Suppressor macrophage treated with lipopolysaccharide for 1 hour (primary cell): Measurements from ENCODE around the gene SULT2B1.

Experiments used
- DNase-seq, 3 donors: peaks; one replicate each; pipeline ENCODE4 v3.0.0-alpha.2; 2020 to 2022

SULT2B1 gene

DNA sequence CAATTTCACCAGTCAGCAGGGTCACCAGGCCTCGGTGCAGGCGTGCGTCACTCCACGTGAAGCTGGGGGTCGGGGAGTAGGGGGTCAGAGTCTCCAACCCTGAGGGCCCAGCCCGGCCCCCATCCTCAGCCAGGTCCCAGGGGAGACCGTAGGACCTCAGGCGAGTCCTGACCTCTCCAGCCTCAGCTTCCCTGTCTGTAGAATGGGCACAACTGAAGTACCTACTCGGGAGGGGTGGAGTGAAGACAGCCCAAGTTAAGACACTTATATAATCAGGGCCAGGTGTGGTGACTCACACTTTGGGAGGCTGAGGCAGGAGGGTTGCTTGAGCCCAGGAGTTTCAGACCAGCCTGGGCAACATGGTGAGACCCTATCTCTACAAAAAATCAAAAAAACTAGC, 51.9 kb downstream of the SULT2B1 start:
- no peak for DNase-seq

DNA sequence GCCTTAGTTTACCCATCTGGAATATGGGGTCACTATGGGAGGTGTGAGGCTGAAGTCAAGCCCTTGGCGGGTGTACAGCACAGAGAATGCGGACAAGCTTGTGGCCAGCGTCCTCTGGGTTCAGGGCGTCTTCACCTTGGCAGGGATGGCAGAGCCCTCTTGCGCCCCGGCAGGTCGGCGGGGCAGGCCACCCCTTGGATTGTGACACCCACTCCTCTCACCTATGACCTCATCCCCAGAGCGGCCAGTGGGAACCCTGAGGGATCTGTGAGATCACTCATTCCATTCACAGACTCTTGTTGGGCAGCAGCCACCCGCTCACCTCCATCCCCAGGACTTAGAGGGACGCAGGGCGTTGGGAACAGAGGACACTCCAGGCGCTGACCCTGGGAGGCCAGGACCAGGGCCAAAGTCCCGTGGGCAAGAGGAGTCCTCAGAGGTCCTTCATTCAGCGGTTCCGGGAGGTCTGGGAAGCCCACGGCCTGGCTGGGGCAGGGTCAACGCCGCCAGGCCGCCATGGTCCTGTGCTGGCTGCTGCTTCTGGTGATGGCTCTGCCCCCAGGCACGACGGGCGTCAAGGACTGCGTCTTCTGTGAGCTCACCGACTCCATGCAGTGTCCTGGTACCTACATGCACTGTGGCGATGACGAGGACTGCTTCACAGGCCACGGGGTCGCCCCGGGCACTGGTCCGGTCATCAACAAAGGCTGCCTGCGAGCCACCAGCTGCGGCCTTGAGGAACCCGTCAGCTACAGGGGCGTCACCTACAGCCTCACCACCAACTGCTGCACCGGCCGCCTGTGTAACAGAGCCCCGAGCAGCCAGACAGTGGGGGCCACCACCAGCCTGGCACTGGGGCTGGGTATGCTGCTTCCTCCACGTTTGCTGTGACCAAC, 54.7 kb downstream of the SULT2B1 start, which contains the start of gene SPACA4:
TSS of gene SPACA4 (plus strand) at position 280 of the 896 bp plus-strand sequence. CDS start at position 517, 237 bp downstream.
- DNase-seq, result no peak

DNA sequence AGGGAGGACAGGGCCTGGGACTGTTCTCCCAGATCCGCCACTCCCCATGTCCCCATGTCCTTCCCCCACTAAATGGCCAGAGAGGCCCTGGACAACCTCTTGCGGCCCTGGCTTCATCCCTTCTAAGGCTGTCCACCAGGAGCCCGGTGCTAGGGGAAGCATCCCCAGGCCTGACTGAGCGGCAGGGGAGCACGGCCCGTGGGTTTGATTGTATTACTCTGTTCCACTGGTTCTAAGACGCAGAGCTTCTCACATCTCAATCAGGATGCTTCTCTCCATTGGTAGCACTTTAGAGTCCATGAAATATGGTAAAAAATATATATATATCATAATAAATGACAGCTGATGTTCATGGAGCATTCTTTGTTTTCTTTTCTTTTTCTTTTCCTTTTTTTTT, 55.4 kb downstream of the SULT2B1 start:
- no peak for DNase-seq

DNA sequence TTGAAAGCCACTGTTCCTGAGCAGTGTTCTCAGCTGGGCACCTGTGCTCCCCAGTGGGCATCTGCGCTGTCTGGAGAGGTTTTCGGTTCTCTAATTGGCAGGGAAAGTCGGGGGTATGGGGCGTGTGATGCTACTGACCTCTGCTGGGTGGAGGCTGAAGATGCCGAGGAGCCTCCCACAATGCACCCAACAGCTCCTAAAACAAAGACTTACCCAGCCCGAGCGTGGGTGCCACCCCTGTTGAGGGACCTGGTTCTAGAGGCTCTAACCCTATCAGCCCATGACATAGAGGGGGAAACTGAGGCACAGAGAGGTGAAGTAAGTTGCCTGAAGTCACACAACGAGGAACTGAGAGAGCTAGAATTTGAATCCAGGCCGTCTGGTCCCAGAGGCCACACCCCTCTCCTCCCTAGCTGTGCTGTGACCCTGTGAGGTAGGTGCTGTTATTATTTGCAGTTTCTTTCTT, 56.9 kb downstream of the SULT2B1 start:
- DNase-seq, result peak; percentile 70 to 83 (median 79)

DNA sequence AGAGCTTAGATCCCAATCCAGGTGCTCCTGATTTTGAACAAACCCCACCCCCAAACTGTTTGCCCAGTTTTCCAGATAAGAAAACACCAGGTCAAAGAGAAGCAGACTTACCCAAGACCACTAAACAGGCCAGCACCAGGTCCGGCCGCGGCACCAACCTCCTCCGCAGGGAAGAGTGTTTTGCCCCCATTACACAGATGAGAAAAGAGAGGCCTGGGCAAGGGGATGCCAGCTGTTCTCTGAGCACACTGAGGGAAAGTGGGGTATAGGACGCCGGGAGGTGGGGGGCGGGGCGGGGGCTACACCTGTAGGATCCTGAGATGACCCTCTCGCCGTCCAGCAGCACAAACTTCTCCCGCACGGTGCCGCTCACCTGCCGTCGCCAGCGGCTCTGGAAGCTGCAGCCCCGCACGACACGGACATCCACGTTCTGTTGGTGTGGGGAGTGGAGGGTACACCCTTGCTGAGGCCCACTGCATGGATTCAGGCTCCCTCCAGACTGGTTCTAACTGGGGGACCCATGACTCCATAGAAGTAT, 57.7 kb downstream of the SULT2B1 start:
- DNase-seq, result no peak

DNA sequence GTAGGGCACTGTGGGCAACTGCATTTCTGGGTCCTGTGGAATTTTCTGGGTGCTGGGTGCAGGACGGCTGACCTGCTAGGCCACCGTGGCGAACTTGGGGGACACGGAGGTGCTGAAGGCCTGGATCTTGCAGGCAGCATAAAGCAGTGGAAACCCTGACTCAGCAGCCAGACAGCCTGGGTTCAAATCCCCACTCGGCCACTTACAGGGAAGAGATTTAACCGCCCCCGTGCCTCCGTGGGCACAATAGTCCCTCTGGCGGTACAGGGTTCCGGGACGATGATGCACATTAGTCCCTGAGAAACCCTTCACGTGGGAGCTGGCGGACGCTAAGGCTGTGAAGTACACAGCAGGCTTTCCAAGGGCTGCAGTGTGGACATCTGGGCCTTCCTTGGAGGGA, 59.9 kb downstream of the SULT2B1 start:
- DNase-seq, result no peak

DNA sequence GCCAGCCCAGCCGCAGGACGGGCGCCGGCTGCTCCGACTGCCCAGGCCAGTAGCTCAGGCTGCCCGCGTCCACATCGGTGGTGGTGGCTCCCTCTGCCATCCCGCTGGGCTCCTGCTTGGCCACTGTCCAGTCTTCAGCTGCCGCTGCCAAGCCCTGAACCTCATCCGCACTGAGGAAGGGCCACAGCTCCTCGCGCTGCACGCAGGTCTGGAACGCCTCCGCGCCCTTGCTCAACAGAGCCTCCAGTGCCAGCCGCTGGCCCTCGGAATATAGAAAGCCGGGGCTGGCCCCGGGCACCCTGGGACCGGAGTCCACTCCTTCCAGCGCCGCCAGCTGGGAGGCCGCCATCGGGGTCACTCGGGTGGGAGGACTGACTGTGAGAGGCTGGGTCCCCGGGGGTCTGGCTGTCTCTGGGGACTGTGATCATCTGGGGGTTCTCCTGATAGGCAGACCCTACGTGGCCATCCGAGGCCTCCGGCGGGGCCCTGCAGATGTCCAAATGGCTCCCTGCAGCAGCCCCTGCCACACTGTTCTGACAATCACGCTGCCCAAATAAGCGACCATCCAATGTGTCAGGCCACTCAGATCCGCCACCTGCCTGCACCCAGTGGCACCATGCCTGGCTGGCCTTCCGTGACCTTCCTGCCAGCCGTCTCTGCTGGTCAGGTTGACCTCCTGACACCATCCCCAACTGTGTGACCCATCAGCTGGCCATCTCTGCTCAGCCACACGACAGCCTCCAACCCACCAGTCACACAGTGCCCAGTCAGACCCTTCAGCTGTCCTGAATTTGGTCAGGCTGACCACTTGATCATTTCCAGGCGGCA, 61.3 kb downstream of the SULT2B1 start:
- DNase-seq, result no peak

DNA sequence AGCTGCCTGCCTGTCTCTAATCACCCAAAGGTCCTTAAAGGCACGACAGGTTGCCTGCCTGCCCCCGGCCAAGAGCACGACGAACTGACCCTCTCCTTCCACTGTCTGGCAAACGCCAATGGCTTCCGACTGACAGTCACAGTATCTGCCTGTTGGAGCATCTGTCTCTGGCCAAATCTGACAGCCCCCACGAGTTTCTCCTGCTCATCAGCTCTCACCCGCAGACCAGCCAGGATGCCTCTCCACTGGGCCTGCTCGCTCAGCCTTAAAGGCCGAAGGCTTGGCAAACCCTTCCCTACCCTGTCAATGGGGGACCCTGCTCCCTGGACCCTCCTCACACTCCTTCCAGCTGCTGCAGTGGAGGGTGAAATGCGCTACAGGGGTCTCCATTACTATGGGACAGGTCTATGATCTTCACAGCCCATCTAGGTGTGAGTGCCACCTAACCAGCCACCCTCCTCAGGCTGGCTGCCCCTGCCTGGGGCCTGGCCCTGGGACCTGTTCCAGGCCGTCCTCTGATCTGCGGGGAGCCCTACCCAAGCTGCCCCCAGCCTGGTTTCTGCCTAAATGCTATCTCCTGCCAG, 62.0 kb downstream of the SULT2B1 start:
- DNase-seq, result no peak

DNA sequence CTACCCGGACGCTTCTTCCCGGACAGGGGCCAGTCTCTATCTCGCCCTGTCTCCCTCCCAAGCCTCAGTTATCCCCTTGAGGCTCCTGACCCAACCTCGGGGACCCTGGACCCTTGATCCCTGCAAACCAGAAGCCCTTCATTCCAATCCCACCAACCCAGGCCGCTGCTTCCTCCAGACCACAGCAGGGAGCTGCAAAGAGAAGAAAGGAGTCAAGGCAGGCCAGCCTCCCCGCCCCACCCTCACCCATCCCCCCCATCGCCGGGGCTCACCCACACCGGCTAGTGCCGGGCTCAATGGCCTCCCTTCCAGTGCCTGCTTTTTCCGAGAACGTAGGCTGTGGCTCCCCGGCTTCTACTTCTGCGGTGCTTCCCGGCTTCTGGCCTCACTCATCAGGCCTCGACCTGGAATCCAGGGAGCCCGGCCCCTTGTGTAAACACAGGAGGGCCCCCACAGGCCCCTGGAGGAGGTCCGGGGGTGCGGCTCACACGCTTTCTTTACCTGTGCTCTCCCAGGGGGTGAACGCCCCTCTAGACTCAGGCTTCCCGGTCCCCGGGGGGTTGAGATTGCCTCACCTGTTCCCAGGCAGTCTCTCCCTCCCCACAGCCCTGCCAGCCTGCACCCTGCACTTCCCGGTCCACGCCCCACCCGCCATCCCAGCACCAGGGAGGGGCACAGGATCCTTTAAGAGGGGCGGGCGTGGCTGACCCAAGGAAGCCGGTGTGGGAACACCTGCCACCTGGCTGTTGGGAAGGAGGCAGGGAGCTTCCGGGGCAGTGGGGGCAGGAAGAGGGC, 62.7 kb downstream of the SULT2B1 start, which contains the start of gene FAM83E:
TSS of gene FAM83E (minus strand) at position 641 of the 795 bp plus-strand sequence. CDS start 1,704 bp downstream, outside the sequence.
- no peak for DNase-seq

DNA sequence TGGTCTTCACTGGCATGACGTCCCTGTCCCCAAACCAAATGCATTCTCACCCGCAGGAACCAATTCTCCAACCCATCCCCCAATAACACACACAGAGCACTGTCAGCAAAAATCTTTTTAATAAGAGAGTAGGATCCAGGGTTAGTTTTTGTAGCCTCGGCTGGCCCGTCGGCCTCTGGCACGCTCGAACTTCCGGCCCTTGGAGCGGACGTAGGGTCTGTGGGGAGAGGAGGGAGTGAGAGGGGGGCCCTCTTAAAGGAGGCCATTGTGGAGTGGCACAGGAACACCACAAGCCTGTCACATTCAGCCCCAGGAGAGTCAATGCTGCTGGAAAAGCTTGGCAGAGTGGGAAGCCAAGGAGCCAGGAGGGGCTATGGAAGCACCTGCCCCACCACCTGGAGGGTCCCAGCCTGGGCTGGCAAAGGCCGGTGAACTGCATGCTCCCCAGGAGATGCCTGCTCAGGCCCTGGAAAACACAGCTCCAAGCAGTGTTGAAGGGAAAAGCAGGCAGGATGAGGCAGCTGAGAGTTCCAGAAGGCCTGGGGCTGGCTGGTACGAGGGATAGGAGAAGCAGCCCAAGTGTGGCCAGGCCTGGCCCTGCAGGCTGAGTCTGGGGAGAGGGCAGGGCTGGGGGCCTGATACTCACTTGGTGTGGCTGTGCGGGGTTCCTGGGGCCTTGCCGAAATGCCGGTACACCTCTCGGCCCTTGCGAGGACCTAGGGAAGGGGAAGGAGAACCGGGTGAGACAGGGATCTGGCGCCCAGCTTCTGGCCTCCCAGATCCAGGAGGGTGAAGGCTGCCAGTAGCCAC, 63.5 kb downstream of the SULT2B1 start:
- no peak for DNase-seq

DNA sequence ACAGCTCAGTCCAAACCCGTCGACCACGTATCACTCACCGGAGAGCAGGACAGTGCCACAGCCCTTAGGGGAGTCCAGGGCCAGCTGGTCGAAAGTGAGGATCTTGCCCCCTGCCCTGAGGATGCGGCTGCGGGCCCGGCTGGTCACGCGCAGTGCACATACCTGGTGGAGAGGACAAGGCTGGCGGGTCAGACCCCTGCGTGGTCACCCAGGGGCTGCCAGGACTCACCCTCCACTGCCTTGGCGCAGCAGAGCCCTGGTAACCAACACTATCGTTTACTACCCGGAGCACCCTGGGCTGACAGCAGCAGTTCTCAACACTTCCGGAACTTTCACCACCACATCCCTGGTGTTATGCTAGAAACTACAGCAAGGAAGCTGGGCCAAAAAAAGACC, 64.1 kb downstream of the SULT2B1 start:
- no peak for DNase-seq

DNA sequence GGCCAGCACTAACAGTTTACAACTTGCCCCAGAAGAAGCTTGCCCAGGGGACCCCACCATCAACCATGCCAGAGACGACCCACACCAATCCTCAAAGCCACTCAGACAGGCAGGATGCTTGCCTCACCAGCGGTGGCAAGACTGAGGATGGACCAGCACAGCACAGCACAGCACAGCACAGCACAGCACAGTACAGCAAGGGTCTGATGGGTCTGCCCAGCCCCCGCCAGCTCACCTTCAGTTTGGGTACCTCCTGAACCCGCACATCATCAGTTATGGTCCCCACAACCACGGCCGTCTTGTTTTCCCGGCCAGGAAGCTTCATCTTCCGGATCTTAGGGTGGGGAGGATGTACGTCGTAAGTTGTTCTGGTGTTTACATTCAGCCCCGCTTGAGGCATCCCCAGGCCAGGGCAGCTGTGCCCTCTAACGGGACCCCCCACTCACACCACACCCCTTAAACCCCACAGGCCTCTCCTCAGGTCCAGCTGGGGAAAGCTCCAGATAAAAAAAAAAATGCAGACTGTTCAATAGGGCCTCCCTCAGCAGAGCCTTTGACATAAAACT, 64.6 kb downstream of the SULT2B1 start:
- DNase-seq, result no peak

DNA sequence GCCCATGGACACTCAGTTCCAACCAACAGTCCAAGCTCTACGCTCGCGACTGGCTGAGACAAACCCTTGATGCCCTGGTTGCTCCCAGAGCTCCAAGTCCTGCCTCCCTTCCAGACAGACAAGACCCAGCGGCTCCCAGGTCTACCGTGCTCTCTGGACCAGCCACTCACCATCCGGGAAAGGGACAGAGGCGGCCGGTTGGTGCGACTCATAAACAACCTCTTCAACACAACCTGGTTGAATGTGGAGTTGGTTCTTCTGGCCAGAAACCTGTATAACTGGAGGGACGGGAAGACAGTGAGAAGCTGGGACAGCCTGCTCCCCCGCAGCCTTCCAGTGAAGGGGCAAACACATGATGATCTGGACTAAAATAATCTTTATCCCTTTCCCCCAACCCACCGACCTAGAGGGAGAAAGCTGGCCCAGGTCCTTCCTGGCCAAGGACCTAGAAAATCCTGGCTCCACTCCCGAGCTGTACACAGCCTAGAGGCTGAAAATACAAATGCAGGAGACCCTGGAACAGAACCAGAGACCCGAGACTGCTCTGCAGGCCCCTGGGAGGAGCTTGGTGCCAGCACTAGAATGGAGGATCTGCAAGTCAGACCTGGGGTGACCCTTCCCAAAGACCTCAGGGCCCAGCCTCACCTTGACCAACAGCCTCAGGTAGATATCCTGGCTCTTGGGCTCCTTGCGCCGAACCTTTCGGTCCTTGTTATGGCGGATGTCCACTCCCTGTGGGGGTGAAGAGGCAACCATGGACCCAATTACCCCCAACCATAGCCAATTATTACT, 65.4 kb downstream of the SULT2B1 start:
- DNase-seq, result no peak

DNA sequence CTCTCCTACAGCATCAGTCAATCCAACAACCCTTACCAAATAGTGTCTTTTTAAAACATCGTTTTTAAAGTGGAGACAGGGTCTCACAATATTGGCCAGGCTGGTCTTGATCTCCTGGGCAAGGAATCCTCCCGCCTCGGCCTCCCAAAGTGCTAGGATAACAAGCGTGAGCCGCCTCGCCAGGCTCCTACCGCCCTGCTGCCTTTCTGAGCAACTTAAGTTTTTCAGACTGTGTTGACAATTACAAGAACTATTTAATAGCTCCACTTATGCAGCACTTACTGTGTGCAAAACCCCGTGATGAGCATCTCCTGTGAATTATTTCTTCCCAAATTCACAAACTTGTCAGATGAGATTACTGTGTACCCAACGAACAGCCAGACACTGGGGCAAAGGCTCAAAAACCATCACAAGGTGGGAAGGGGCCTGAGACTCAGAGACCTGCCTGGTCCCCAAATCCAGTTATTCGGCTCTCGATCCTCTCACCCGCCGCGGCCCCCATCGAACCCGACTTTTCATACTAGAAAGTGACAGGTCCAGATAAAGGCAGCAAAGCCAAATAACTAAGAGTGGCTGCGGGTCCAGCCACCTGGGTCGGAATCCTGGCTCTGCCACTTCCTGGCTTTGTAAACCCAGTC, 66.4 kb downstream of the SULT2B1 start:
- no peak for DNase-seq

DNA sequence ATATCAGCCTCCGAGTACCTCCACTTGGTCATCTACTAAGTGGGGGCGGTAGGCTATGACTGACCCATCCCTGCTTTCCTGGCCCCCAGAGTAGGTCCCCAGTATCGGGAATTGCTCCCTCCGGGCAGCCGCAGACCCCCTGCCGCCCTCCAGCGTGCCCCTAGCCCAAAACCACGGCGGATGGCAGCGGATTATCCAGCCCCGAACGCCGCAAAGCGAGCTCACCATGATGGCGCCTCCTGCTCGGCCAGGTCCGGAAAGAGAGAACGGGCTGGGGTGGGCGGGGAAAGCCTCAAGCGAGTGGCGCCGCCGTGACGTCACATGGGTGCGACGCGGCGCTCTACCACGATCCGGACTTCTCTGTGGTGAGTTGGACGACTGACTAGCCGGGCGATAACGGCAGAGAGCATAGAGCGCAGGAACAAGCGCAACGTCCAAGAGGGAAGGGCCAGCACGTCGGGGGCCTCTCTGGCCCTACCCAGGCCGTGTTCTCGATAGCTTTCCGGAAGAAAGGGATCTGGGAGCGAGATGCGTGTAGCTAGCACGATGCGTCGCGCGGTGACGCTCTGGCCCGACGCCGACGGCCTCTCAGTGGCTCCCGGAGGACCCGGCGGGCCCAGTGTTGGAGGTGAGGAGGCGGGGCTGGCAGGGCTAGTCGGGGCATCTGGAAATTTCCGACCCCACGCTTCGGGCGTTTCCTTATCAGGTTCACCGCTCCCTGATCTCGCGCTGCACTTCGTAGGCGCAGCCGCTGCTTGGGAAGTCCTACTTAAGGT, 67.1 kb downstream of the SULT2B1 start, which contains the start of the genes RPL18 and SPHK2:
TSS of gene RPL18 (minus strand) at position 263 of the 776 bp plus-strand sequence. CDS start at position 228, 35 bp downstream.
TSS of gene SPHK2 (plus strand) at position 591 of the 776 bp plus-strand sequence. CDS start 1,009 bp downstream, outside the sequence.
- DNase-seq, result peak; percentile 97 to 99 (median 98)

DNA sequence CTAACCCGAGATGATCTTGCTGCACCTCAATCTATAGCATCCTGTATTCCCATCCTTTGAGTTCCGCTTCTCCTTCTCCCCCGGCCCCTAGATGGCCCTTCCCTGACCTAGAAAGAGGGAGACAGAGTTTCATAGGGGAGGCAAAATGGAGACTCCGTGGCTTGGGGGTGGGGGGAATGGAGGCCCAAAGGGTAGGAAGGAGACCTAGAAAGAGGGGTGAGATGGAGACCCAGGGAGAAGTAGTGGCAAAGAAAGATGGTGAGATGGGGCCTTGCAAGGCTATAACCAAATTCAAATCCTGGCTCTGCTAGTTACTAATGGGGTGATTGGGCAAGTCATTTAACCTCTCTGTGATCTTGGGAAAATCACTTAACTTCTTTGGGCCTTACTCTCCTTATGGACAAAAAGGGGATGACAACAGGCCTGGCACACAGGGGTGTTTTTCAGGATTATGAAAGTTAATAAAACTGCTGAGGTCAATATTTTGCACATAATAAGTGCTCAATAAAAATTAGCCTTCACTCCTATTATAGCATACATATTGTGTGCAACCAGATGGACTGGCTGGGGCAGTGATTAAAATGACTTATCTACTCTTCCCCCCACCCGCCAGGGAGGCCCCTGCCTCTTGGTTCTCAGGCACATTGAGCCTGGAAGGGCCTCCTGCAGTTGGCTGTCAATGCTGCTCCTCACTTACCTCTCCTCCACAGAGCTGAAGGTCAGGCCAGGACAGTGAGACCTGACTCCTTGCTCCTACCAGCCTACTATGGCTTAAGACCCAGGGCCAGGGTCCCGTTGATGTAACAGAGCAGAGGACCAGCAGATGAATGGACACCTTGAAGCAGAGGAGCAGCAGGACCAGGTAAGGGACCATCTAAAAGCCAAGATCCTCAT, 68.0 kb downstream of the SULT2B1 start:
- peak; percentile 39 to 61 (median 54) for DNase-seq

DNA sequence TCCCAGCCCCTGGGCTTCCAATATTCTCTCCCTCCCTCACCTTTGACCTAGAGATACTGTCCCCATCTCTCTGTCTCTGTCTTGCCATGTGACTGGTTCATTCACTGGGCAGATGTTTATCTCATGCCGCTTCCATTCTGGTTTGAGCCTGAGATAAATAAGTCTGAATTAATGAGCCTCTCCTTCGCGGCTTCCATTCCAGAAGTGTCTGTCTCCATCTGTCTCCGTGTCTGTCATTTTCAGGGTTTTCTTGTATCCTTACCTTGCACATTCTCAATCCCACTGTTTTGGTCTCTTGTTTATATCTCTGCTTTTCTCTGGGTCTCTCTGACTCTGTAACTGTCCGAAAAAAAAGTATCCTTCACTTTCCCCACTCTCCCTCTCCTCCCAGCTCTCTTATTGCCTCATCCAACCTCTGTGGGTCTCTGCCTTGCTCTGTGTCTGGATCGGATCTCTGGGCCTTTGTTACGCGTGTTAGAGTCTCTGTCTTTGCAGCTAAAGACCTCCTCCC, 71.6 kb downstream of the SULT2B1 start:
- DNase-seq, result no peak
